ENCODE data around the gene FBLN2.
"Not testable (repeated sequence)": the region's sequence is repeated elsewhere in the genome, so short reads cannot be mapped to it uniquely, and the experiment has no call there.

FBLN2 gene

GRCh38 chr3:13514639-13515435 is 34.1 kb upstream of the FBLN2 start:
- no peak for DNase-seq

GRCh38 chr3:13515786-13516759 is 32.9 kb upstream of the FBLN2 start:
- DNase-seq: no peak

GRCh38 chr3:13516760-13517135 is 32.2 kb upstream of the FBLN2 start:
- DNase-seq: no peak

- no peak for DNase-seq
These were observed 31.5 kb upstream of the FBLN2 start for GRCh38 chr3:13517253-13517977.

- no peak for DNase-seq
These were observed 30.4 kb upstream of the FBLN2 start for GRCh38 chr3:13518516-13518953.

GRCh38 chr3:13519006-13519791 is 29.7 kb upstream of the FBLN2 start:
- no peak for DNase-seq

- DNase-seq: no peak
These were observed 28.5 kb upstream of the FBLN2 start for GRCh38 chr3:13520326-13520880.

- no peak for DNase-seq
These were observed 27.6 kb upstream of the FBLN2 start for GRCh38 chr3:13521309-13521708.

- not testable (repeated sequence) for DNase-seq
These were observed 27.2 kb upstream of the FBLN2 start for GRCh38 chr3:13521749-13522148.

GRCh38 chr3:13522236-13522635 is 26.7 kb upstream of the FBLN2 start:
- DNase-seq: no peak

GRCh38 chr3:13524979-13525669 is 23.8 kb upstream of the FBLN2 start:
- DNase-seq: no peak

GRCh38 chr3:13525827-13526625 is 22.9 kb upstream of the FBLN2 start:
- DNase-seq: no peak

GRCh38 chr3:13526626-13526949 is 22.3 kb upstream of the FBLN2 start:
- DNase-seq: no peak

- no peak for DNase-seq
These were observed 20.6 kb upstream of the FBLN2 start for GRCh38 chr3:13528217-13528867.

- DNase-seq: no peak
These were observed 19.5 kb upstream of the FBLN2 start for GRCh38 chr3:13529196-13530112.

GRCh38 chr3:13530241-13531009 is 18.5 kb upstream of the FBLN2 start:
- DNase-seq: no peak

GRCh38 chr3:13532085-13532484 is 16.8 kb upstream of the FBLN2 start:
- DNase-seq: no peak

- no peak for DNase-seq
These were observed 16.3 kb upstream of the FBLN2 start for GRCh38 chr3:13532631-13533030.
